ENCODE results near the gene EIF4B. TPM values are rescaled to one million over a fixed set of nuclear protein-coding genes. Genes with fewer than 3 reads are reported as not detected.

EIF4B gene
- total RNA-seq, 1 experiment from 2014 or later = 713 TPM

DNA sequence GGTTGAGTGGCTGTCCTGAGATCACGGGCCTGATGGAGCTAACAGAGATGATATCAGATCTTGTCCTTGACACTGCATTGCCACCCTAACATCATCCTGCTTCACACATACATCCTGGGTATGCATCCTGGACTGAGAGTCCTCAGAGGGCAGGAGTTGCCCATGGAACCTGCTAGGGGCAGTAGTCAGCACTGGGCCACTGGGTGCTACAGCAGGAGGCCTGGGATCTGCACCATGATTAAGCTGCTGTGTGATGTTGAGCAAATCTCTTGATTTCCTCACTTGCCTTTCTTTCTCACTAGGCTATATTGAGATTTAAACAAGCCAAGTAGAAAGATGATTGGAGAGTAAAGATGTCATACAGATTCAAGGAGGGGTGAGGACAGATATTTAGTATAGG, 22.1 kb upstream of the EIF4B start:
- Mint-ChIP-seq H3K9me3 (no peaks in the 10 kb centered on the region), H3K4me1 (peaks cover 4 to 8% of the 10 kb centered on the region in 2 experiments), H3K27ac (no peak overlapping the region), H3K27me3 (ENCODE audit: low read depth) (peaks cover 8% of the 10 kb centered on the region; the same call in 1 of the 2 replicates), H3K4me3 (no peak overlapping the region), H3K36me3 (ENCODE audit: insufficient read depth in 1 of 3, low read depth in 3 of 3) (no peaks in the 10 kb centered on the region)
- Histone ChIP-seq H4K20me1 (ENCODE audit: control insufficient read depth, insufficient read depth, insufficient read length) (no peaks in the 10 kb centered on the region), H2AK5ac (ENCODE audit: insufficient read length, low read length) (no peak overlapping the region), H3K23me2 (ENCODE audit: insufficient read length, low read depth, low read length, poor library complexity, severe bottlenecking) (no peaks in the 10 kb centered on the region), H3K18ac (ENCODE audit: insufficient read length, low read depth, low read length) (no peak overlapping the region), H3K9ac (ENCODE audit: extremely low read depth, insufficient read length, low read length) (no peak overlapping the region), H3K4me2 (ENCODE audit: insufficient read depth, insufficient read length, low read length) (no peak overlapping the region), H3K23ac (ENCODE audit: insufficient read length, low read depth, low read length) (no peak overlapping the region), H3K27me3 (ENCODE audit: insufficient read depth, low read length) (no peaks in the 10 kb centered on the region), H2BK12ac (ENCODE audit: insufficient read length, low read depth, low read length) (no peak overlapping the region), H4K5ac (ENCODE audit: insufficient read length, low read depth, low read length) (no peak overlapping the region), H3K4me1 (ENCODE audit: insufficient read depth, low read length) (no peaks in the 10 kb centered on the region), H3K14ac (ENCODE audit: insufficient read depth, low read length) (no peak overlapping the region), H3K56ac (ENCODE audit: insufficient read length, low read depth, low read length) (no peak overlapping the region), H2BK120ac (ENCODE audit: low read depth, low read length, poor library complexity, severe bottlenecking) (no peak overlapping the region), H3K4ac (ENCODE audit: low read depth, low read length) (no peak overlapping the region), H4K8ac (replicated peaks; ENCODE audit: insufficient read length, low read depth, low read length) (no peak overlapping the region), H3T11ph (ENCODE audit: low read length) (no peak overlapping the region), H3K79me1 (ENCODE audit: insufficient read depth, low read depth, low read length, poor library complexity, severe bottlenecking) (no peaks in the 10 kb centered on the region), H3K79me2 (ENCODE audit: insufficient read depth, low read length) (no peaks in the 10 kb centered on the region), H2BK15ac (ENCODE audit: low read depth, low read length) (no peak overlapping the region), H3K9me3 (ENCODE audit: control insufficient read depth, low read depth, low read length) (no peaks in the 10 kb centered on the region), H2BK20ac (ENCODE audit: low read depth, low read length, poor library complexity, severe bottlenecking) (no peak overlapping the region), H2AFZ (ENCODE audit: low read length) (no peak overlapping the region), H2BK5ac (ENCODE audit: insufficient read length, low read length) (no peak overlapping the region), H4K91ac (ENCODE audit: insufficient read length, low read depth, low read length) (no peak overlapping the region), H3K27ac (ENCODE audit: insufficient read length, low read depth, low read length) (no peak overlapping the region)
- DNase-seq = no peak
- TF ChIP-seq, protein P1, sequence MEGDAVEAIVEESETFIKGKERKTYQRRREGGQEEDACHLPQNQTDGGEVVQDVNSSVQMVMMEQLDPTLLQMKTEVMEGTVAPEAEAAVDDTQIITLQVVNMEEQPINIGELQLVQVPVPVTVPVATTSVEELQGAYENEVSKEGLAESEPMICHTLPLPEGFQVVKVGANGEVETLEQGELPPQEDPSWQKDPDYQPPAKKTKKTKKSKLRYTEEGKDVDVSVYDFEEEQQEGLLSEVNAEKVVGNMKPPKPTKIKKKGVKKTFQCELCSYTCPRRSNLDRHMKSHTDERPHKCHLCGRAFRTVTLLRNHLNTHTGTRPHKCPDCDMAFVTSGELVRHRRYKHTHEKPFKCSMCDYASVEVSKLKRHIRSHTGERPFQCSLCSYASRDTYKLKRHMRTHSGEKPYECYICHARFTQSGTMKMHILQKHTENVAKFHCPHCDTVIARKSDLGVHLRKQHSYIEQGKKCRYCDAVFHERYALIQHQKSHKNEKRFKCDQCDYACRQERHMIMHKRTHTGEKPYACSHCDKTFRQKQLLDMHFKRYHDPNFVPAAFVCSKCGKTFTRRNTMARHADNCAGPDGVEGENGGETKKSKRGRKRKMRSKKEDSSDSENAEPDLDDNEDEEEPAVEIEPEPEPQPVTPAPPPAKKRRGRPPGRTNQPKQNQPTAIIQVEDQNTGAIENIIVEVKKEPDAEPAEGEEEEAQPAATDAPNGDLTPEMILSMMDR (conservative IDR thresholded peaks at IDR 0.05) = peak; percentile 32; the same call in 2 of the 3 replicates
- no CpG with 5 or more reads among the region's 1 CpG for WGBS (ENCODE audit: extremely low coverage, insufficient read length, low lambda C conversion rate)
